H9 (cell line): Measurements from ENCODE around the gene KSR1. TPM values are rescaled to one million over a fixed set of nuclear protein-coding genes. Genes with fewer than 3 reads are reported as not detected.

Experiments used
- DNase-seq: peaks from one replicate; pipeline ENCODE4 v3.0.0-alpha.2; 2017
- H2AFZ ChIP-seq: one replicate; pipeline ENCODE4 v1.6.1; 2013; ENCODE audit warnings: mild to moderate bottlenecking, low read length, control low read depth, moderate library complexity
- H2AK5ac ChIP-seq: 2 replicates; pipeline ENCODE4 v1.6.1; 2013; ENCODE audit warnings: low read length, control low read depth, mixed read lengths; ENCODE audit not compliant: insufficient read length
- H2BK120ac ChIP-seq: one replicate; pipeline ENCODE4 v1.6.1; 2013; ENCODE audit warnings: low read depth, mild to moderate bottlenecking, low read length, control low read depth, inconsistent platforms; ENCODE audit not compliant: poor library complexity, severe bottlenecking
- H2BK12ac ChIP-seq: 2 replicates; pipeline ENCODE4 v1.6.1; 2013; ENCODE audit warnings: low read length, control low read depth, mixed read lengths, low read depth; ENCODE audit not compliant: insufficient read length
- H2BK15ac ChIP-seq: 2 replicates; pipeline ENCODE4 v1.6.1; 2013; ENCODE audit warnings: low read depth, low read length, control low read depth
- H2BK20ac ChIP-seq: one replicate; pipeline ENCODE4 v1.6.1; 2013; ENCODE audit warnings: low read depth, mild to moderate bottlenecking, low read length, control low read depth, inconsistent platforms; ENCODE audit not compliant: poor library complexity, severe bottlenecking
- H2BK5ac ChIP-seq: 2 replicates; pipeline ENCODE4 v1.6.1; 2013; ENCODE audit warnings: low read length, control low read depth, mixed read lengths; ENCODE audit not compliant: insufficient read length
- H3K14ac ChIP-seq: 2 replicates; pipeline ENCODE4 v1.6.1; 2013; ENCODE audit warnings: low read length, control low read depth; ENCODE audit not compliant: insufficient read depth
- H3K18ac ChIP-seq: 2 replicates; pipeline ENCODE4 v1.6.1; 2013; ENCODE audit warnings: low read depth, mild to moderate bottlenecking, mixed read lengths, low read length, control low read depth; ENCODE audit not compliant: insufficient read length
- H3K23ac ChIP-seq: 2 replicates; pipeline ENCODE4 v1.6.1; 2013; ENCODE audit warnings: low read length, control low read depth, mixed read lengths, low read depth; ENCODE audit not compliant: insufficient read length
- H3K23me2 ChIP-seq: 2 replicates; pipeline ENCODE4 v1.6.1; 2013; ENCODE audit warnings: low read depth, mild to moderate bottlenecking, mixed read lengths, low read length, control low read depth; ENCODE audit not compliant: insufficient read length, poor library complexity, severe bottlenecking
- H3K27ac ChIP-seq: 2 replicates; pipeline ENCODE4 v1.5.1; 2013; ENCODE audit warnings: low read length, control low read depth, mixed read lengths, low read depth; ENCODE audit not compliant: insufficient read length
- H3K27me3 ChIP-seq: 2 replicates; pipeline ENCODE4 v1.6.1; 2013; ENCODE audit warnings: low read length, control low read depth, inconsistent platforms; ENCODE audit not compliant: insufficient read depth
- H3K4ac ChIP-seq: 2 replicates; pipeline ENCODE4 v1.6.1; 2013; ENCODE audit warnings: low read depth, mild to moderate bottlenecking, control low read depth, inconsistent platforms, low read length, moderate library complexity
- H3K4me1 ChIP-seq: 2 replicates; pipeline ENCODE4 v1.6.1; 2013; ENCODE audit warnings: low read length, control low read depth, inconsistent platforms; ENCODE audit not compliant: insufficient read depth
- H3K4me2 ChIP-seq: 2 replicates; pipeline ENCODE4 v1.6.1; 2013; ENCODE audit warnings: low read length, control low read depth, mixed read lengths; ENCODE audit not compliant: insufficient read length, insufficient read depth
- H3K56ac ChIP-seq: 2 replicates; pipeline ENCODE4 v1.6.1; 2013; ENCODE audit warnings: low read depth, mild to moderate bottlenecking, mixed read lengths, low read length, control low read depth; ENCODE audit not compliant: insufficient read length
- H3K79me1 ChIP-seq: 2 replicates; pipeline ENCODE4 v1.6.1; 2013; ENCODE audit warnings: low read depth, mild to moderate bottlenecking, moderate library complexity, low read length, control low read depth, inconsistent platforms; ENCODE audit not compliant: insufficient read depth, poor library complexity, severe bottlenecking
- H3K79me2 ChIP-seq: 2 replicates; pipeline ENCODE4 v1.6.1; 2013; ENCODE audit warnings: low read length, control low read depth, inconsistent platforms; ENCODE audit not compliant: insufficient read depth
- H3K9ac ChIP-seq: 2 replicates; pipeline ENCODE4 v1.6.1; 2013; ENCODE audit warnings: low read length, control low read depth, mixed read lengths; ENCODE audit not compliant: insufficient read length; ENCODE audit errors: extremely low read depth
- H3K9me3 ChIP-seq: one replicate; pipeline ENCODE4 v1.6.1; 2013; ENCODE audit warnings: low read depth, low read length, inconsistent platforms; ENCODE audit not compliant: control insufficient read depth
- H3T11ph ChIP-seq: one replicate; pipeline ENCODE4 v1.6.1; 2013; ENCODE audit warnings: mild to moderate bottlenecking, low read length, control low read depth, inconsistent platforms
- H4K20me1 ChIP-seq: one replicate; pipeline ENCODE4 v1.6.1; 2013; ENCODE audit not compliant: control insufficient read depth, insufficient read length, insufficient read depth
- H4K5ac ChIP-seq: 2 replicates; pipeline ENCODE4 v1.6.1; 2013; ENCODE audit warnings: low read depth, mild to moderate bottlenecking, mixed read lengths, low read length, control low read depth; ENCODE audit not compliant: insufficient read length
- H4K8ac ChIP-seq: replicated peaks from 2 replicates; pipeline ENCODE4 v1.6.1; 2013; ENCODE audit warnings: low read length, control low read depth, mixed read lengths, low read depth; ENCODE audit not compliant: insufficient read length
- H4K91ac ChIP-seq: 2 replicates; pipeline ENCODE4 v1.6.1; 2013; ENCODE audit warnings: low read depth, mild to moderate bottlenecking, moderate library complexity, mixed read lengths, low read length, control low read depth; ENCODE audit not compliant: insufficient read length
- H3K27ac Mint-ChIP-seq, 3 experiments: 2 replicates in 2 of 3; 3 replicates in 1 of 3; pipeline ENCODE4 v1.8.0; 2020 to 2021; ENCODE audit warnings: mixed read lengths in 3 of 3, mild to moderate bottlenecking in 1 of 3, moderate library complexity in 1 of 3
- H3K27me3 Mint-ChIP-seq: 2 replicates; pipeline ENCODE4 v1.8.0; 2021; ENCODE audit warnings: low read depth, mild to moderate bottlenecking, moderate library complexity, mixed read lengths
- H3K36me3 Mint-ChIP-seq, 3 experiments: 2 replicates in 2 of 3; 3 replicates in 1 of 3; pipeline ENCODE4 v1.8.0; 2020 to 2021; ENCODE audit warnings: low read depth in 3 of 3, mixed read lengths in 3 of 3; ENCODE audit not compliant: insufficient read depth in 1 of 3
- H3K4me1 Mint-ChIP-seq, 2 experiments: 2 replicates each; pipeline ENCODE4 v1.8.0; 2020; ENCODE audit warnings: mixed read lengths in 2 of 2
- H3K4me3 Mint-ChIP-seq, 2 experiments: 2 replicates in 1 of 2; 3 replicates in 1 of 2; pipeline ENCODE4 v1.8.0; 2020 to 2021; ENCODE audit warnings: mild to moderate bottlenecking in 2 of 2, mixed read lengths in 2 of 2, moderate library complexity in 1 of 2
- H3K9me3 Mint-ChIP-seq, 2 experiments: 2 replicates in 1 of 2; 3 replicates in 1 of 2; pipeline ENCODE4 v1.8.0; 2020; ENCODE audit warnings: mild to moderate bottlenecking in 2 of 2, mixed read lengths in 2 of 2, moderate library complexity in 1 of 2
- WGBS: extraction: QIAGEN DNeasy Blood & Tissue Kit; methylation state at CpG from one replicate; pipeline ENCODE4 v1.1.7; 2013; ENCODE audit warnings: missing lambda C conversion rate, low lambda C conversion rate, mixed read lengths; ENCODE audit not compliant: insufficient read length; ENCODE audit errors: extremely low coverage; 5-methylcytosine and 5-hydroxymethylcytosine counted together
- total RNA-seq: library from RNA; stranded (reverse); gene quantifications from 2 replicates; pipeline ENCODE4 v1.2.1, GENCODE V29; 2021
- TF ChIP-seq, protein P1 (sequence below): fragments of 200-600 bp; sonication (generic); conservative IDR thresholded peaks from 3 replicates; pipeline ENCODE4 v1.8.0; 2021; ENCODE audit warnings: antibody characterized with exemption, mild to moderate bottlenecking

The KSR1 gene
- total RNA-seq, 1 experiment from 2014 or later: 44.9 TPM

DNA sequence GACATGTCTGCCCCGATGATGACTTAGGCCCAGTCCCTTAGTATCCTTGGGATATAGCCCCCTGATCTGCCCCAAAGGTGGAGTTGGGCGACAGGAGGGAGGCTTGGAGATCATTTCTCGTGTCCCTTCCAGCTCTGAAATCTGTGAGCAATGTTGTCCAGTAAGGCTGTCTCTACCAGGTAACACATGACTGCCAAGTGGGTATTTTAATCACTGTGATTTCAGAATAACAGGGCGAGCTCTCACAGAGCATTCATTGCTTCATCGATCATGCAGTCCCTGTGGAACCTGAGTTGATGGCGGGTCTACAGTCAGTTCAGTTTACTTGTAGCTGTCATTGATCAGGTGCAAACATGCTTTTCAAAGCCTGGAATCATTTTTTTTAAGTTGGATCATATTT is 39.2 kb downstream of the KSR1 start:
- Histone ChIP-seq H2AK5ac (no peak overlapping the region), H3K18ac (no peak overlapping the region), H4K5ac (no peak overlapping the region), H3K9ac (no peak overlapping the region), H4K91ac (no peak overlapping the region), H3K4me2 (no peak overlapping the region), H3K27ac (no peak overlapping the region), H3K23me2 (peaks cover 4% of the 10 kb centered on the region), H4K8ac (no peak overlapping the region), H2BK12ac (no peak overlapping the region), H2BK20ac (no peak overlapping the region), H3T11ph (no peak overlapping the region), H3K56ac (no peak overlapping the region), H3K27me3 (no peaks in the 10 kb centered on the region), H2BK120ac (no peak overlapping the region), H2BK5ac (no peak overlapping the region), H2AFZ (no peak overlapping the region), H2BK15ac (no peak overlapping the region), H3K4me1 (peaks cover 28% of the 10 kb centered on the region; the same call in 1 of the 2 replicates), H3K4ac (no peak overlapping the region), H3K23ac (no peak overlapping the region), H3K14ac (no peak overlapping the region), H3K79me1 (peaks cover 5% of the 10 kb centered on the region), H3K79me2 (peaks cover 1% of the 10 kb centered on the region; the same call in 1 of the 2 replicates), H3K9me3 (no peaks in the 10 kb centered on the region), H4K20me1 (no peaks in the 10 kb centered on the region)
- Mint-ChIP-seq H3K27ac (peak overlapping the region; percentile 55 to 84 (median 73); a peak in 5 of 7 replicates), H3K36me3 (peaks cover 11 to 19% (median 14%) of the 10 kb centered on the region in 3 experiments), H3K4me3 (no peak overlapping the region), H3K9me3 (peaks cover 7 to 12% of the 10 kb centered on the region in 2 experiments), H3K4me1 (peaks cover 78% of the 10 kb centered on the region in 2 experiments), H3K27me3 (no peaks in the 10 kb centered on the region)
- no peak for DNase-seq
- TF ChIP-seq, protein P1, sequence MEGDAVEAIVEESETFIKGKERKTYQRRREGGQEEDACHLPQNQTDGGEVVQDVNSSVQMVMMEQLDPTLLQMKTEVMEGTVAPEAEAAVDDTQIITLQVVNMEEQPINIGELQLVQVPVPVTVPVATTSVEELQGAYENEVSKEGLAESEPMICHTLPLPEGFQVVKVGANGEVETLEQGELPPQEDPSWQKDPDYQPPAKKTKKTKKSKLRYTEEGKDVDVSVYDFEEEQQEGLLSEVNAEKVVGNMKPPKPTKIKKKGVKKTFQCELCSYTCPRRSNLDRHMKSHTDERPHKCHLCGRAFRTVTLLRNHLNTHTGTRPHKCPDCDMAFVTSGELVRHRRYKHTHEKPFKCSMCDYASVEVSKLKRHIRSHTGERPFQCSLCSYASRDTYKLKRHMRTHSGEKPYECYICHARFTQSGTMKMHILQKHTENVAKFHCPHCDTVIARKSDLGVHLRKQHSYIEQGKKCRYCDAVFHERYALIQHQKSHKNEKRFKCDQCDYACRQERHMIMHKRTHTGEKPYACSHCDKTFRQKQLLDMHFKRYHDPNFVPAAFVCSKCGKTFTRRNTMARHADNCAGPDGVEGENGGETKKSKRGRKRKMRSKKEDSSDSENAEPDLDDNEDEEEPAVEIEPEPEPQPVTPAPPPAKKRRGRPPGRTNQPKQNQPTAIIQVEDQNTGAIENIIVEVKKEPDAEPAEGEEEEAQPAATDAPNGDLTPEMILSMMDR: no peak
- WGBS: no CpG with 5 or more reads among the region's 6 CpGs
